ENCODE results near the gene KCNMA1. TPM values are rescaled to one million over a fixed set of nuclear protein-coding genes. Genes with fewer than 3 reads are reported as not detected.
A peak's percentile ranks its signal among the peaks of the same experiment; 100 is the strongest.
"Not testable (repeated sequence)": the region's sequence is repeated elsewhere in the genome, so short reads cannot be mapped to it uniquely, and the experiment has no call there.

The KCNMA1 gene
- 1 to 10 TPM; 2.7 to 8.6 (median 7.7) TPM for polyA plus RNA-seq
- long read RNA-seq, donor 1, partial matches to known transcripts: 0 of 2 reads
- long read RNA-seq, donor 1, other reads (novel, unspliced or antisense): 0 of 2 reads
- long read RNA-seq, donor 2: 0 reads
- long read RNA-seq, donor 3, partial matches to known transcripts: 0 of 1 reads
- long read RNA-seq, donor 3, other reads (novel, unspliced or antisense): 0 of 1 reads
- long read RNA-seq, donor 4, partial matches to known transcripts: 0 of 1 reads
- long read RNA-seq, donor 4, other reads (novel, unspliced or antisense): 0 of 1 reads
- long read RNA-seq, donor 5: 0 reads
- long read RNA-seq, donor 6: 0 reads
- long read RNA-seq, donor 7: 0 reads
- long read RNA-seq, donor 8, partial matches to known transcripts: 0 of 1 reads
- long read RNA-seq, donor 8, other reads (novel, unspliced or antisense): 0 of 1 reads
- long read RNA-seq, donor 9, partial matches to known transcripts: 0 of 1 reads
- long read RNA-seq, donor 9, other reads (novel, unspliced or antisense): 0 of 1 reads
- long read RNA-seq, donor 10, partial matches to known transcripts: 0 of 4 reads
- long read RNA-seq, donor 10, other reads (novel, unspliced or antisense): 0 of 4 reads

- Histone ChIP-seq H3K9me3 (ENCODE audit: control insufficient read depth in 2 of 2, insufficient read depth in 1 of 2, low read depth in 1 of 2, low read length in 1 of 2) (no peaks in the 10 kb centered on the region), H3K4me3 (ENCODE audit: low read depth in 1 of 3, low read length in 3 of 3) (peak within 1 kb of the TSS; percentile 38 to 50 (median 39)), H3K27ac (ENCODE audit: low read depth in 1 of 3, low read length in 2 of 3) (peak within 1 kb of the TSS in 1 of 3 donors; percentile 17), H3K27me3 (ENCODE audit: control insufficient read depth in 3 of 3, insufficient read depth in 3 of 3, low read length in 3 of 3) (peaks cover 18 to 64% (median 19%) of the 10 kb centered on the region in 3 donors), H3K36me3 (ENCODE audit: control insufficient read depth in 3 of 3, insufficient read depth in 2 of 3, low read depth in 1 of 3, low read length in 3 of 3) (no peaks in the 10 kb centered on the region), H3K4me1 (ENCODE audit: control insufficient read depth in 3 of 3, insufficient read depth in 2 of 3, low read depth in 1 of 3, low read length in 2 of 3) (peaks cover 0 to 3% (median 0%) of the 10 kb centered on the region in 3 donors)
- no peak for FAIRE-seq
- 0% methylated on average over 42 to 121 of the region's 121 CpGs for WGBS, 3 donors
- peak in 1 of 2 donors; percentile 63 for DNase-seq
These were observed at the start of gene KCNMA1 for GRCh38 chr10:77637532-77638320. Gene KCNMA1, minus strand, starts transcription at chr10:77637808.

GRCh38 chr10:77686650-77687417, 49.2 kb upstream of the KCNMA1 start:
- WGBS, 3 donors: 78 to 90% (median 78%) methylated on average over 11 of the region's 11 CpGs
- Histone ChIP-seq H3K4me3 (ENCODE audit: low read depth in 1 of 3, low read length in 3 of 3) (no peak overlapping the region), H3K27me3 (ENCODE audit: control insufficient read depth in 3 of 3, insufficient read depth in 3 of 3, low read length in 3 of 3) (no peaks in the 10 kb centered on the region), H3K9me3 (ENCODE audit: control insufficient read depth in 2 of 2, insufficient read depth in 1 of 2, low read depth in 1 of 2, low read length in 1 of 2) (no peaks in the 10 kb centered on the region), H3K36me3 (ENCODE audit: control insufficient read depth in 3 of 3, insufficient read depth in 2 of 3, low read depth in 1 of 3, low read length in 3 of 3) (no peaks in the 10 kb centered on the region), H3K4me1 (ENCODE audit: control insufficient read depth in 3 of 3, insufficient read depth in 2 of 3, low read depth in 1 of 3, low read length in 2 of 3) (peaks cover 0 to 4% (median 0%) of the 10 kb centered on the region in 3 donors), H3K27ac (ENCODE audit: low read depth in 1 of 3, low read length in 2 of 3) (no peak overlapping the region)
- DNase-seq: no peak
- FAIRE-seq: no peak

GRCh38 chr10:77686096-77686495, 48.5 kb upstream of the KCNMA1 start:
- no peaks in the 10 kb centered on the region for H3K36me3 ChIP-seq (ENCODE audit: control insufficient read depth in 3 of 3, insufficient read depth in 2 of 3, low read depth in 1 of 3, low read length in 3 of 3)
- no peak overlapping the region for H3K4me3 ChIP-seq (ENCODE audit: low read depth in 1 of 3, low read length in 3 of 3)
- H3K27me3 ChIP-seq (ENCODE audit: control insufficient read depth in 3 of 3, insufficient read depth in 3 of 3, low read length in 3 of 3): no peaks in the 10 kb centered on the region
- H3K9me3 ChIP-seq (ENCODE audit: control insufficient read depth in 2 of 2, insufficient read depth in 1 of 2, low read depth in 1 of 2, low read length in 1 of 2): no peaks in the 10 kb centered on the region
- no peak for FAIRE-seq
- 73 to 91% (median 79%) methylated on average over 3 of the region's 3 CpGs for WGBS, 3 donors
- H3K27ac ChIP-seq (ENCODE audit: low read depth in 1 of 3, low read length in 2 of 3): no peak overlapping the region
- H3K4me1 ChIP-seq (ENCODE audit: control insufficient read depth in 3 of 3, insufficient read depth in 2 of 3, low read depth in 1 of 3, low read length in 2 of 3): peaks cover 0 to 4% (median 0%) of the 10 kb centered on the region in 3 donors
- no peak for DNase-seq

GRCh38 chr10:77685432-77685831, 47.8 kb upstream of the KCNMA1 start:
- Histone ChIP-seq H3K27ac (ENCODE audit: low read depth in 1 of 3, low read length in 2 of 3) (no peak overlapping the region), H3K27me3 (ENCODE audit: control insufficient read depth in 3 of 3, insufficient read depth in 3 of 3, low read length in 3 of 3) (no peaks in the 10 kb centered on the region), H3K4me3 (ENCODE audit: low read depth in 1 of 3, low read length in 3 of 3) (no peak overlapping the region), H3K36me3 (ENCODE audit: control insufficient read depth in 3 of 3, insufficient read depth in 2 of 3, low read depth in 1 of 3, low read length in 3 of 3) (no peaks in the 10 kb centered on the region), H3K4me1 (ENCODE audit: control insufficient read depth in 3 of 3, insufficient read depth in 2 of 3, low read depth in 1 of 3, low read length in 2 of 3) (peaks cover 0 to 4% (median 0%) of the 10 kb centered on the region in 3 donors), H3K9me3 (ENCODE audit: control insufficient read depth in 2 of 2, insufficient read depth in 1 of 2, low read depth in 1 of 2, low read length in 1 of 2) (no peaks in the 10 kb centered on the region)
- 58 to 70% (median 66%) methylated on average over 4 of the region's 4 CpGs for WGBS, 3 donors
- DNase-seq: no peak
- no peak for FAIRE-seq

- 22 to 61% (median 35%) methylated on average over 8 of the region's 8 CpGs for WGBS, 3 donors
- not testable (repeated sequence) for H3K36me3 ChIP-seq (ENCODE audit: control insufficient read depth in 3 of 3, insufficient read depth in 2 of 3, low read depth in 1 of 3, low read length in 3 of 3); H3K4me3 ChIP-seq (ENCODE audit: low read depth in 1 of 3, low read length in 3 of 3); H3K27ac ChIP-seq (ENCODE audit: low read depth in 1 of 3, low read length in 2 of 3); FAIRE-seq; H3K27me3 ChIP-seq (ENCODE audit: control insufficient read depth in 3 of 3, insufficient read depth in 3 of 3, low read length in 3 of 3); H3K4me1 ChIP-seq (ENCODE audit: control insufficient read depth in 3 of 3, insufficient read depth in 2 of 3, low read depth in 1 of 3, low read length in 2 of 3); H3K9me3 ChIP-seq (ENCODE audit: control insufficient read depth in 2 of 2, insufficient read depth in 1 of 2, low read depth in 1 of 2, low read length in 1 of 2)
- DNase-seq: peak in 1 of 2 donors; percentile 11
These were observed 45.5 kb upstream of the KCNMA1 start for GRCh38 chr10:77683088-77683432.

GRCh38 chr10:77682393-77683087, 44.9 kb upstream of the KCNMA1 start:
- WGBS, 3 donors: 79 to 88% (median 85%) methylated on average over 5 of the region's 5 CpGs
- Histone ChIP-seq H3K27ac (ENCODE audit: low read depth in 1 of 3, low read length in 2 of 3) (no peak overlapping the region), H3K36me3 (ENCODE audit: control insufficient read depth in 3 of 3, insufficient read depth in 2 of 3, low read depth in 1 of 3, low read length in 3 of 3) (no peaks in the 10 kb centered on the region), H3K27me3 (ENCODE audit: control insufficient read depth in 3 of 3, insufficient read depth in 3 of 3, low read length in 3 of 3) (no peaks in the 10 kb centered on the region), H3K4me3 (ENCODE audit: low read depth in 1 of 3, low read length in 3 of 3) (no peak overlapping the region), H3K9me3 (ENCODE audit: control insufficient read depth in 2 of 2, insufficient read depth in 1 of 2, low read depth in 1 of 2, low read length in 1 of 2) (no peaks in the 10 kb centered on the region), H3K4me1 (ENCODE audit: control insufficient read depth in 3 of 3, insufficient read depth in 2 of 3, low read depth in 1 of 3, low read length in 2 of 3) (peaks cover 0 to 4% (median 0%) of the 10 kb centered on the region in 3 donors)
- FAIRE-seq (no peak), DNase-seq (no peak)

- no peak for DNase-seq
- Histone ChIP-seq H3K4me1 (ENCODE audit: control insufficient read depth in 3 of 3, insufficient read depth in 2 of 3, low read depth in 1 of 3, low read length in 2 of 3) (peaks cover 0 to 4% (median 0%) of the 10 kb centered on the region in 3 donors), H3K9me3 (ENCODE audit: control insufficient read depth in 2 of 2, insufficient read depth in 1 of 2, low read depth in 1 of 2, low read length in 1 of 2) (no peaks in the 10 kb centered on the region), H3K36me3 (ENCODE audit: control insufficient read depth in 3 of 3, insufficient read depth in 2 of 3, low read depth in 1 of 3, low read length in 3 of 3) (no peaks in the 10 kb centered on the region), H3K4me3 (ENCODE audit: low read depth in 1 of 3, low read length in 3 of 3) (no peak overlapping the region), H3K27me3 (ENCODE audit: control insufficient read depth in 3 of 3, insufficient read depth in 3 of 3, low read length in 3 of 3) (no peaks in the 10 kb centered on the region), H3K27ac (ENCODE audit: low read depth in 1 of 3, low read length in 2 of 3) (no peak overlapping the region)
- 80 to 91% (median 88%) methylated on average over 6 of the region's 6 CpGs for WGBS, 3 donors
- FAIRE-seq: no peak
These were observed 44.2 kb upstream of the KCNMA1 start for GRCh38 chr10:77681839-77682238.

Data from small intestine (tissue), 16 donors.